T-helper 2 cell (primary cell): Measurements from ENCODE around the gene THAP7.

ENCODE experiments used
- DNase-seq, 5 experiments: peaks; one replicate each; pipeline versions ENCODE4 v3.0.0 to v3.0.0-alpha.2; 2012 to 2022

The THAP7 gene

GRCh38 chr22:21030621-21031544, 29.0 kb upstream of the THAP7 start:
- no peak for DNase-seq

DNA sequence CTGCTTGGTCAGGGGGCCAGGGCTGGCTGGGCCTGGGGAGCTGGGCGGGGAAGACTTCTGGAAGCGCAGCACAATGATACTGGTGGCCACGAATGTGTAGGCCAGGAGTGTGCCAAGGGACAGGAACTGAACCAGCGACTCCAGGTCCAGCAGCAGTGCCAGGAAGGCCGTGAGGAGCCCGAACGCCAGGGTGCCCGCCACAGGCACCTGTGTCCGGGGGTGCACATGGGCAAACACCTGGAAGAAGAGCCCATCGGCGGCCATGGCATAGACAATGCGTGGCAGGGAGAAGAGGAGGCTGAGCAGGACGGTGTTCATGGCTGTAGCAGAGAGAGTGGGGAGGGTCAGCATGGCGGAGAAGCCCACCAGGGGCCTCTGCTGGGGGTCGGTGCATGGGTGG, 28.1 kb upstream of the THAP7 start:
- DNase-seq: no peak

- DNase-seq: no peak
Observed at GRCh38 chr22:21029486-21030025, 27.6 kb upstream of the THAP7 start.

- DNase-seq: no peak
Observed at GRCh38 chr22:21028277-21029251, 26.6 kb upstream of the THAP7 start.

DNA sequence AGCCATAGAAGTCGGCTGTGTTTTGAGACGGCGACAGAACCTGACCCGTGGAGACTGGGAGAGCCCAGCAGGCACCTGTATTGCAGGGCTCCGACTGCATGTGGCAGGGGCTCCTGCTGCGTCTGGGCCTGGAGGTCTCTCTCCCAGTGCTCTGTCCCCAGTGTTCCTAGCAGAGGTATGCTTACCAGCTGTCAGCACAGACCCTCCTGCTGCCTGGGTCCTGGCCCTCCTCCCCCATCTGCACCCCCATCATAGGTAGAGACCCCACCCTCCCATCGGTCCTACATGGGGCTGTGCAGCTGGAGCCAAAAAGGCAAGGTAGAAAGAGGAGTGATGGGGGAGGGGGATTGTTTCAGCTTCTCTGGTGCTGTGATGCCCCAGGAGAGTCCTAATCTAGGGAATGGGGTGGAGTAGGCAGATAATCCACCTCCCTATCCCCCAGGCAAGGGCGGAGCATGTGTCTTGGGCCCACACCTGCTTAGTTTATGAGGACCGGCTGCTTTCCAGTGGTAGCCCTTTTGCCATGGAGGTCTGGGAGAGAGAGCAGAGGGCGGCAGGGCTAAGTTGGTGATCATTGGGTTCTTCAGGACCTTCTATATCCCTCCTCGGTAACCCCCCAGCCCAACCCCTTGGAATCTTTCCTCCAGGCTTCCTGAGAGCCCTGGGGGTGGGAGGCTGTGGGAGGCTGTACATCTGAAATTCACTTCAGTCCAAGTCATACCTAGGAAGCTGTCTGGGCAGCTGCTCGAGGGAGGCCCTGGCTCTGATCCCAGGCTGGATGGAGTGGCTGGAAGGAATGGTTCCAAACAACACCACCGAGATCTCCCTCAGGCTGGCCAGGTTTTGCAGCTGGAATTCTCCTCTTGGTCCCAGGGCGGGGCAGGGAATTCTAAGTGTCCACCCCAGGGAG, 25.1 kb upstream of the THAP7 start:
- no peak for DNase-seq

DNA sequence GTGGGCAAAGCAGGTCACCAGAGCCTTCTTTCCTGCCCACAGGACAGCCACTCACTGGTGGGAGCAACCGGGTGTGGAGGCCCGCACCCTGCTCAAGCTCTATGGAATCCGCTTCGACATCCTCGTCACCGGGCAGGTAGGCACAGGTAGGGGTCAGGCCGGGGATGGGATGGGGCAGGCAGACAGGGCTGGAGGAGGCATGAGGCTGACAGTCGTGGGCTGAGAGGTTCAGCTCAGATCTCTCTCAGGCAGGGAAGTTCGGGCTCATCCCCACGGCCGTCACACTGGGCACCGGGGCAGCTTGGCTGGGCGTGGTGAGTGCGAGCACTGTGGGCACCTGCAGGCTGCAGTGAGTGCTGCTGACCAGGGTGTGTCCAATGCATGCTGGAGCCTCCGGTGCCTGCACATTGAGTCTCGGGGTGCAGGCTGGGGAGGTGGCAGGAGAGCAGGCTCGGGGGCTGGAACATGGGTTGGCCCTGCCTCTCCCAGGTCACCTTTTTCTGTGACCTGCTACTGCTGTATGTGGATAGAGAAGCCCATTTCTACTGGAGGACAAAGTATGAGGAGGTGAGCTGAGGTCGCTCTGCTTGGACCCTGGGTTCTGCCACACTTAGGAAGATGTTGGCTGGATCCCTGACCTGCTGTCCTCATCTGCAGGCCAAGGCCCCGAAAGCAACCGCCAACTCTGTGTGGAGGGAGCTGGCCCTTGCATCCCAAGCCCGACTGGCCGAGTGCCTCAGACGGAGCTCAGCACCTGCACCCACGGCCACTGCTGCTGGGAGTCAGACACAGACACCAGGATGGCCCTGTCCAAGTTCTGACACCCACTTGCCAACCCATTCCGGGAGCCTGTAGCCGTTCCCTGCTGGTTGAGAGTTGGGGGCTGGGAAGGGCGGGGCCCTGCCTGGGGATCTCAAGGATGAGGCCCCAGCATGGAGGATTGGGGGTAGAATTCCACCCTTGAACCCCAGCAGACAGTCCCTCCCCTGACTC, 24.1 kb upstream of the THAP7 start:
- no peak for DNase-seq

DNA sequence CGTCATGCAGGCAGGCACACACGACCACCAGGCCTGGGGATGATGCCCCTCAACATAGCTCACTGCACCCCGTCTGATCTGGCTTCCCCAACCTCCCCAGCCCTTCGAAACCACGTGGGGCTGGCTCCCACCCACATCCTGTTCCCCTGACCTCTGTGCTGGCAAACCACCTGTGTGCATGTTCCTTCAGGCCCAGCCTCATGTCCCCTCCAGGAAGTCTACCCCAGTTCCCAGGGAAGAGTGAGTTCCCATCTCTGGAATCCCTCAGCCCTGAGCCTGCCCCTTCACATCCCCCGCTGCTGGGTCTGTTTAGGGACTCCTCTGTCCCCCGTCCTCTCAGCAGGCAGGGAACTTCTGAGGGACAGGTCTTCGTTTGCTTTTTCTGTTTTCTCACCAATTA, 23.3 kb upstream of the THAP7 start:
- DNase-seq: peak in 1 of 5 experiments; percentile 45

GRCh38 chr22:21022955-21023614, 21.2 kb upstream of the THAP7 start:
- no peak for DNase-seq

GRCh38 chr22:21022507-21022906, 20.6 kb upstream of the THAP7 start:
- DNase-seq: no peak

DNA sequence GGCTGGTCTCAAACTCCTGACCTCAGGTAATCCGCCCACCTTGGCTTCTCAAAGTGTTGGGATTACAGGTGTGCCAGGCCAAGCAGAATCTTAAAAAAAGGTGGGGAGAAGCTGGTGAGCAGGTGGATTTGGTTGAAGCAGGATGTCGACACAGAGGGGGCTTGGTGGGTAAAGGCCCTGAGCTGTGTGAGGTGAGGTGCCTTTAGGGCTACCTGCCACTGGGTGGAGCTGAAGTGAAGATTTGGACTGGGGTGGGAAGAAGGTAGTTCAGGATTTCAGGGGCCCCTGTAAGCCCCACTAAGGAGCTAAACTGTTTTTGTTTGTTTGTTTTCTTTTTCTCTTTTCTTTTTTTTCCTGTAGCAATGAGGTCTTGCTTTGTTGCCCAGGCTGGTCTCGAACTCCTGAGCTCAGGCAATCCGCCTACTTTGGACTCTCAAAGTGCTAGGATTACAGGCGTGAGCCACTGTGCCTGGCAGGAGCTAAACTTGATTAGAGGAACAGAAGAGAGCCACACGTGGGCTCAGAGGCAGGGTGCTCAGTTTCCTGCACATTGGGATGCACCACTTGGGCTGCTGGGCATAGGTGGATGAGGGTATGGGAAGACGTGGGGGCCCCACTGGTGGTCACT, 19.0 kb upstream of the THAP7 start:
- DNase-seq: peak in 1 of 5 experiments; percentile 16

- no peak for DNase-seq
Observed at GRCh38 chr22:21018314-21018713, 16.4 kb upstream of the THAP7 start.

GRCh38 chr22:21016644-21017420, 14.9 kb upstream of the THAP7 start:
- DNase-seq: no peak

GRCh38 chr22:21015466-21016006, 13.6 kb upstream of the THAP7 start:
- no peak for DNase-seq

GRCh38 chr22:21014726-21015465, 13.0 kb upstream of the THAP7 start, which contains the start of gene P2RX6:
Gene P2RX6 (plus strand): TSS chr22:21015165. CDS start chr22:21015175, 10 bp downstream.
- no peak for DNase-seq

- peak; percentile 54 to 90 (median 75) for DNase-seq
Observed at GRCh38 chr22:21014202-21014725, 12.3 kb upstream of the THAP7 start.

- no peak for DNase-seq
Observed at GRCh38 chr22:21013657-21014201, 11.8 kb upstream of the THAP7 start.
